NCI-H460 (cell line): ENCODE results near the gene C12orf76. TPM values are rescaled to one million over a fixed set of nuclear protein-coding genes. Genes with fewer than 3 reads are reported as not detected.
"Not testable (repeated sequence)": the region's sequence is repeated elsewhere in the genome, so short reads cannot be mapped to it uniquely, and the experiment has no call there.

ENCODE experiments used
- DNase-seq: peaks from one replicate; pipeline ENCODE4 v3.0.0-alpha.2; 2016; ENCODE audit warnings: low read depth; ENCODE audit errors: extremely low read depth
- total RNA-seq: library from RNA; depleted of rRNA; stranded (reverse); fragments of >200 nt; shearing (Covaris generic); gene quantifications from 2 replicates; pipeline ENCODE4 v1.2.3, GENCODE V29; 2014

Gene C12orf76
- total RNA-seq, 1 experiment from 2014 or later: 19.3 TPM

- DNase-seq: no peak
Measured at GRCh38 chr12:110024051-110024450, 24.3 kb downstream of the C12orf76 start.

DNA sequence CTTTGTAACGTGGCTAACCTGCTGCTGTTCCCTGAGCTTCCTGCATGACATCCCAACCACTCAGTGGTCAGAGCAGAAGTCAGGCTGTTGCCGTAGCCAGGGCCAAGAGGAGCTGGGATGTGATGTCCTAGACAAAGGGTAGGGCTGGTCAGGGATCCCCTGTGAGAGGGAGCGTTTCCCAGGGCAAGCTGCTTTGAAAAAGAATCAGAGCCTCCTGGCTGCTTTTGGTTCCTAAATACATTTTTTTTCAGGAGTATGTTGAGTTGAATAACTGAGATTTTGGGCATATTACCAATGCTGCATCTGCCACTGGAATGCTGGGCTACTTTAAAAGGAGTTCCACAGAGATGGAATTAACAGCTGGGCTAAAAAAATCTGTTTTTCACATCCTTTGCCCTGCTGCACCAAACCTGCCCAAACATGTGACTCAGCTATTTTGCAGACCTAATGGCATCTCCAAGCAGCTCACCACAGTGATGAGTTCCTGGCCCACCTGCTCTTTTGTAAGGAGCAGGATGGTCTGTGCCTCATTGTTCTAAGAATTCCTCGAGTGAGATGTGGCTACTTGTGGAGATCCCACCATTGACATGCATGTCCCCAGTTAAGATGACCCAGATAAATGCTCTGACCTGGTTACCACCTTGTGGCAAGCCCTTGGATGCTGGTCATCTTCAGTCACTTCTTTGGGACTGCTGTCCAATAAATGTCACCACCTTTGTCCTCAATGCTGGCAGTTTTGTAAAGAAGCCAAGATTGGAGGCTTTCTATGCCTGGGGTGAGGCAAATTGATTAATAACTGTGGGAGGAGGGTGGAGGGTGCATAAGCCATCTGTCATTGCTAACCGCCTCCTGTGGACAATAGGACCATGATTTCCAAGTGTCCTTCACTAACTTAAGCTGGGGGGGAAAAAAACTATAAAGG lies 25.0 kb downstream of the C12orf76 start:
- no peak for DNase-seq

- no peak for DNase-seq
Measured at GRCh38 chr12:110020956-110021355, 27.4 kb downstream of the C12orf76 start.

DNA sequence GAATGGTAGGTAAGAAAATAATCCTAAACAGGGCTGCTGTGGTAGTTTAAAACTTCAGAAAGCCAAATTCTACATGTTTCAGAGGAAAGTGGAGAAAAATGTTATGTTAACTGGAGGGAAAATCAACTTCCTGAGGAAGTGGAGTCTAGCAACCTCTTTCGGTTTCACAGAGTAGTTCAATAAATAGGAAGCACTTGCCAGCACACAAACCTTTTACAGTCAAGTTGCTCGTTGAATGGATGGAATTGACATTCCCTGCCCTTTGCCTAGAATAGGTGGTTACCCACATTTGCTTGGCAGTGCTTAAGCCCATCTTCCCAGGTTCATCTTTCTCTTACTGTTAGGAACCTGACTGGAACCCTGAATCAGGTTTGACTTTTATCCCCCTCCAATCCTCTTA lies 33.2 kb downstream of the C12orf76 start:
- DNase-seq: no peak

GRCh38 chr12:110012659-110013058 lies 35.7 kb downstream of the C12orf76 start:
- DNase-seq: no peak

DNA sequence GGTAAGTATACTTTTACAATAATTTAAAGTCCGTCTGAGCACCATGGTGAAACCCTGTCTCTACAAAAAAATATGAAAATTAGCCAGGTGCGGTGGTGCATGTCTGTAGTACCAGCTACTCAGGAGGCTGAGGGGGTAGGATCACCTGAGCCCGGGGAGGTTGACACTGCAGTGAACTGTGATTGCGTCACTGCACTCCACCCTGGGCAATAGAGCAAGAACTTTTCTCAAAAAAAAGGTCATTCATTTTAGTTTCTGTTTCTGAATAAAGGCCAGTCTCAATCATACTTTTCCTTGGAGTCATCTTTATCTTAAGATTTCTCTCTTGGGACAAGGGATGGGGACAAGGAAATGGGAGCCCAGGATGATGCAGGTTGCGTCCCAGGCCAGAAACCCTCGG lies 36.2 kb downstream of the C12orf76 start:
- no peak for DNase-seq

- DNase-seq: no peak
Measured at GRCh38 chr12:110010853-110011723, 37.2 kb downstream of the C12orf76 start.

DNA sequence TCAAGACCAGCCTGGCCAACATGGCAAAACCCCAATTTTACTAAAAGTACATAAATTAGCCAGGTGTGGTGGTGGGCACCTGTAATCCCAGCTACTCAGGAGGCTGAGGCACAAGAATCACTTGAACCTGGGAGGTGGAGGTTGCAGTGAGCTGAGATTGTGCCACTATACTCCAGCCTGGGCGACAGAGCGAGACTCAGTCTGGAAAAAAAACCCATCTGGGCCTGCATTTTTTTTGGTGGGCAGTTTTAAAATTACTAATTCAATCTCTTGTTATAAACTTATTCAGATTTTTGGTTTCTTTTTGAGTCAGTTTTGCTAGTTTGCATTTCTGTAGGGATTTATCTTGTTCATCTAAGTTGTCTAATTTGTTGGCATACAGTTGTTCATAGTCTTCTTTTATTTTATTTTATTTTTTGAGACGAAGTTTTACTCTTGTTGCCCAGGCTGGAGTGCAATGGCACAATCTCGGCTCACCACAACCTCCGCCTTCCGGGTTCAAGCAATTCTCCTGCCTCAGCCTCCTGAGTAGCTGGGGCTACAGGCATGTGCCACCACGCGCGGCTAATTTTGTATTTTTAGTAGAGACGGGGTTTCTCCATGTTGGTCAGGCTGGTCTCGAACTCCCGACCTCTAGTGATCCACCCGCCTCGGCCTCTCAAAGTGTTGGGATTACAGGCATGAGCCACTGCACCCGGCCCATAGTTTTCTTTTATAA lies 39.5 kb downstream of the C12orf76 start:
- DNase-seq: not testable (repeated sequence)

DNA sequence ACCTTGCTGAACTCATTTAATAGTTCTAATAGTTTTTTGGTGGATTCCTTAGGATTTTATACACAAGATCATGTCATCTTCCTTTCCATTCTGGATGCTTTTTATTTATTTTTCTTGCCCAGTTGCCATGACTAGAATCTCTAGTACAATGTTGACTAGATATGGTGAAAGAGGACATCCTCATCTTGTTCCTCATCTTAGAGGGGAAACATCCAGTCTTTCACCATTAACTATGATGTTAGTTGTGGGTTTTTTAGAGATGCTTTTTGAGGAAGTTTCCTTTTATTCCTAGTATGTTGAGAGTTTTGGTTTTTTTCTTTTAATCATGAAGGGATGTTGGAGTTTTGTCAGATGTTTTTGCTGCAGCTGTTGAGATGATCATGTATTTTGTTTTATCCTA lies 40.4 kb downstream of the C12orf76 start:
- no peak for DNase-seq

- no peak for DNase-seq
Measured at GRCh38 chr12:110006115-110006514, 42.2 kb downstream of the C12orf76 start.

GRCh38 chr12:110005319-110005973 lies 42.9 kb downstream of the C12orf76 start:
- DNase-seq: no peak

- DNase-seq: no peak
Measured at GRCh38 chr12:110004598-110004997, 43.7 kb downstream of the C12orf76 start.

DNA sequence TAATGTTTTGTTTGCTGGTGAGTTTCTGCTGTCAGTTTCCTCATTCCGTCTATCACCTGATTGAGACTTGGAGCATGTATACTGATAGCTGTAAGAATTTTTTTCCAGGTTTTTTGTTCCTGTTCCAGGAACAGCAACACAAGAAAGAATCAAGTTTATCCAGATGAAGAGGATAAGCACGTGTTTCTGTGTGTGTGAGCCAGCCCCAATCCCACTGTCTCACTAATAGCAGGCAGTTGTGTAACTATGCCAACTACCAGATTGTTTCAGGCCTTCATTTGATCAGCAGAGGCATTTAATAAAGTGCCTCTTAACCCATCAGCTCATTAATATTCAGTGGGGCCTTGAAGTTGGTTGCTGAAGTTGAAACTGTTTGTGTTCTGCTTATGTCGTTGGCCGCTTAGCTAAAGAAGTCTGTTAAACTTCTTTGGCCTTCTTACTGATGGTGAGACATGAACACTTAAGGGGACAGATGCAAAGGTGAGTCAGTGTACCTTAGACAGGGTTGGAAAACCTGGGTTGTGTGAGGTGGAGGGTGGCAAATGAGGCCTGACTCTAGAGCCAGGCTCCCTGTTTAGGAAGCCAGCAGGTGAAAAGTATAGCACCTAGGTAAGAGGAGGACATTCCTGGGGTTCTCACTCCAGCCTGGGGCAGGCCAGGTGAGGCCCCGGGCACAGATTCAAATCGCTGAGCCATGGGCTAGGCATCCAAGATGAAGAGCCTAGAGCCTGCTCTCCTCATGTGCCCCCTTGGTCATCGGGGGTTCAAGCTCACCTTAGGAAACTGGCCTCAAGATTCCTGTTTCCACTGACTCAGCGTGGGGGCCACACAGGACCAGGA lies 45.4 kb downstream of the C12orf76 start:
- DNase-seq: no peak

- no peak for DNase-seq
Measured at GRCh38 chr12:110001596-110001995, 46.7 kb downstream of the C12orf76 start.

GRCh38 chr12:109999983-110000505 lies 48.3 kb downstream of the C12orf76 start:
- DNase-seq: no peak

GRCh38 chr12:109999649-109999971 lies 48.7 kb downstream of the C12orf76 start:
- DNase-seq: no peak

- peak; percentile 89 for DNase-seq
Measured at GRCh38 chr12:109998904-109999648, 49.2 kb downstream of the C12orf76 start, which contains the start of gene ANKRD13A. Gene ANKRD13A, plus strand, starts transcription at chr12:109999430. Its CDS starts 259 bp downstream, at chr12:109999689.

- DNase-seq: no peak
Measured at GRCh38 chr12:109998241-109998903, 50.0 kb downstream of the C12orf76 start.
